OCI-LY1 (cell line): Measurements from ENCODE around the gene CEP76.
A peak's percentile ranks its signal among the peaks of the same experiment; 100 is the strongest.

Experiments
- H2AFZ ChIP-seq: fragments of 200-600 bp; sonication (generic), shearing (Covaris generic); 2 replicates; pipeline ENCODE4 v1.6.0; 2014; ENCODE audit warnings: antibody characterized with exemption, mild to moderate bottlenecking, low read length
- H3F3A ChIP-seq: fragments of 200-600 bp; sonication (generic), shearing (Covaris generic); 2 replicates; pipeline ENCODE4 v1.6.0; 2014; ENCODE audit warnings: mild to moderate bottlenecking, antibody characterized with exemption, low read length, moderate library complexity; ENCODE audit not compliant: insufficient read depth
- H3K27ac ChIP-seq: fragments of 200-600 bp; sonication (generic); 2 replicates; pipeline ENCODE4 v1.5.1; 2014; ENCODE audit warnings: low read length, mixed run types, mild to moderate bottlenecking, low read depth; ENCODE audit not compliant: poor library complexity, severe bottlenecking
- H3K27me3 ChIP-seq: fragments of 200-600 bp; sonication (generic); 2 replicates; pipeline ENCODE4 v1.6.0; 2014; ENCODE audit warnings: antibody characterized with exemption, mild to moderate bottlenecking, low read length, moderate library complexity; ENCODE audit not compliant: insufficient read depth
- H3K36me3 ChIP-seq: fragments of 200-600 bp; sonication (generic); 2 replicates; pipeline ENCODE4 v1.6.1; 2014; ENCODE audit warnings: mild to moderate bottlenecking, antibody characterized with exemption, low read length, moderate library complexity, mixed read lengths; ENCODE audit not compliant: insufficient read depth
- H3K4me1 ChIP-seq: fragments of 200-600 bp; sonication (generic); 2 replicates; pipeline ENCODE4 v1.5.1; 2014; ENCODE audit warnings: mild to moderate bottlenecking, low read length, moderate library complexity; ENCODE audit not compliant: insufficient read depth, severe bottlenecking
- H3K4me2 ChIP-seq: fragments of 200-600 bp; sonication (generic), shearing (Covaris generic); 2 replicates; pipeline ENCODE4 v1.6.1; 2014; ENCODE audit warnings: low read length
- H3K4me3 ChIP-seq: fragments of 200-600 bp; sonication (generic); 2 replicates; pipeline ENCODE4 v1.5.1; 2014; ENCODE audit warnings: low read length, low read depth, mild to moderate bottlenecking, mixed read lengths; ENCODE audit not compliant: poor library complexity, severe bottlenecking
- H3K79me2 ChIP-seq: fragments of 200-600 bp; shearing (Covaris generic); 2 replicates; pipeline ENCODE4 v1.6.1; 2016; ENCODE audit warnings: mixed run types, low read length, mixed read lengths; ENCODE audit not compliant: insufficient read depth
- H3K9ac ChIP-seq: fragments of 200-600 bp; sonication (generic), shearing (Covaris generic); 2 replicates; pipeline ENCODE4 v1.6.1; 2014; ENCODE audit warnings: mild to moderate bottlenecking, low read length, mixed read lengths
- H3K9me2 ChIP-seq: fragments of 200-600 bp; sonication (generic), shearing (Covaris generic); 2 replicates; pipeline ENCODE4 v1.6.1; 2014; ENCODE audit warnings: low read depth, mild to moderate bottlenecking, low read length, mixed read lengths
- H3K9me3 ChIP-seq: fragments of 200-600 bp; shearing (Covaris generic); 2 replicates; pipeline ENCODE4 v1.6.1; 2014; ENCODE audit warnings: low read length, mixed read lengths
- H4K20me1 ChIP-seq: fragments of 200-600 bp; sonication (generic), shearing (Covaris generic); 2 replicates; pipeline ENCODE4 v1.6.0; 2016; ENCODE audit warnings: mild to moderate bottlenecking, low read length; ENCODE audit not compliant: insufficient read depth
- CTCF ChIP-seq: fragments of 200-600 bp; sonication (generic), shearing (Covaris generic); IDR thresholded peaks from 2 replicates; pipeline ENCODE4 v1.5.1; 2017; ENCODE audit warnings: mild to moderate bottlenecking, antibody characterized with exemption, low read length, moderate library complexity, mixed read lengths
- EZH2 ChIP-seq: fragments of 200-600 bp; sonication (generic), shearing (Covaris generic); IDR thresholded peaks from 2 replicates; pipeline ENCODE4 v1.8.0; 2017; ENCODE audit warnings: borderline replicate concordance, mixed run types, mild to moderate bottlenecking, antibody characterized with exemption, low read length, moderate library complexity, mixed read lengths

CEP76 gene

GRCh38 chr18:12656938-12657683, 45.4 kb downstream of the CEP76 start:
- TF ChIP-seq CTCF, result no peak
- TF ChIP-seq EZH2, result no peak
- H3K4me3 ChIP-seq, result peak overlapping the region; percentile 66
- H2AFZ ChIP-seq, result no peak overlapping the region

GRCh38 chr18:12656605-12656937, 46.0 kb downstream of the CEP76 start:
- Histone ChIP-seq H3K4me3 (peak overlapping the region; percentile 66), H3K4me1 (peaks cover 16% of the 10 kb centered on the region), H3K36me3 (no peaks in the 10 kb centered on the region), H3K9ac (no peak overlapping the region; the same call in 1 of the 2 replicates), H3K9me2 (no peaks in the 10 kb centered on the region), H3K27ac (no peak overlapping the region), H3K79me2 (no peaks in the 10 kb centered on the region), H4K20me1 (no peaks in the 10 kb centered on the region), H3K9me3 (no peaks in the 10 kb centered on the region), H3F3A (peaks cover 7% of the 10 kb centered on the region; the same call in 1 of the 2 replicates), H3K4me2 (peak overlapping the region; percentile 77), H2AFZ (no peak overlapping the region), H3K27me3 (peaks cover 4% of the 10 kb centered on the region; the same call in 1 of the 2 replicates)
- no peak for TF ChIP-seq EZH2
- TF ChIP-seq CTCF, result no peak

More at GRCh38 chr18:12656938-12657683, 45.4 kb downstream of the CEP76 start:
- no peaks in the 10 kb centered on the region for H3K9me3 ChIP-seq
- H4K20me1 ChIP-seq, result no peaks in the 10 kb centered on the region
- H3K79me2 ChIP-seq, result no peaks in the 10 kb centered on the region
- H3K27ac ChIP-seq, result no peak overlapping the region
- peaks cover 7% of the 10 kb centered on the region; the same call in 1 of the 2 replicates for H3F3A ChIP-seq
- peaks cover 4% of the 10 kb centered on the region; the same call in 1 of the 2 replicates for H3K27me3 ChIP-seq
- peak overlapping the region; percentile 16; the same call in 1 of the 2 replicates for H3K9ac ChIP-seq
- H3K36me3 ChIP-seq, result no peaks in the 10 kb centered on the region
- H3K9me2 ChIP-seq, result no peaks in the 10 kb centered on the region
- H3K4me2 ChIP-seq, result peak overlapping the region; percentile 77
- H3K4me1 ChIP-seq, result peaks cover 16% of the 10 kb centered on the region

- H3K27me3 ChIP-seq, result peaks cover 4% of the 10 kb centered on the region; the same call in 1 of the 2 replicates
- H3K36me3 ChIP-seq, result no peaks in the 10 kb centered on the region
- H3K9me2 ChIP-seq, result no peaks in the 10 kb centered on the region
- no peak overlapping the region for H3K4me2 ChIP-seq
- H3K4me1 ChIP-seq, result peaks cover 16% of the 10 kb centered on the region
- TF ChIP-seq EZH2, result no peak
- no peak for TF ChIP-seq CTCF
- no peak overlapping the region for H2AFZ ChIP-seq
- no peak overlapping the region for H3K27ac ChIP-seq
- no peak overlapping the region for H3K9ac ChIP-seq
- no peak overlapping the region for H3K4me3 ChIP-seq
- no peaks in the 10 kb centered on the region for H4K20me1 ChIP-seq
- H3K9me3 ChIP-seq, result no peaks in the 10 kb centered on the region
- H3F3A ChIP-seq, result peaks cover 7% of the 10 kb centered on the region; the same call in 1 of the 2 replicates
- no peaks in the 10 kb centered on the region for H3K79me2 ChIP-seq
Measured at GRCh38 chr18:12654971-12655370, 47.6 kb downstream of the CEP76 start.
